ENCODE results near the gene C16orf74. TPM values are rescaled to one million over a fixed set of nuclear protein-coding genes. Genes with fewer than 3 reads are reported as not detected.

C16orf74 gene
- total RNA-seq, 4 donors from 2014 or later: 1.3 TPM; not detected in 3

GRCh38 chr16:85698459-85698891, 52.4 kb downstream of the C16orf74 start:
- TF ChIP-seq CTCF (IDR thresholded peaks at IDR 0.05 in 4 of 5, conservative IDR thresholded peaks at IDR 0.05 in 1 of 5): no peak
- TF ChIP-seq POLR2A (IDR thresholded peaks at IDR 0.05): no peak
- ATAC-seq (no peak), DNase-seq (no peak)
- Histone ChIP-seq H3K27ac (no peak overlapping the region), H3K27me3 (peaks cover 0 to 12% (median 5%) of the 10 kb centered on the region in 3 donors), H3K4me1 (no peaks in the 10 kb centered on the region), H3K36me3 (no peaks in the 10 kb centered on the region), H3K4me3 (no peak overlapping the region), H3K9me3 (no peaks in the 10 kb centered on the region)
- in situ Hi-C loops (cut with MboI; ENCODE audit: low sequenced_read_pairs in 4 of 4) (no loop called here), intact Hi-C loops (cut with DNase I; ENCODE audit: low total_unique reads) (no loop called here)

GRCh38 chr16:85697431-85697830, 53.5 kb downstream of the C16orf74 start:
- no peak for ATAC-seq
- intact Hi-C loops (cut with DNase I; ENCODE audit: low total_unique reads) (no loop called here), in situ Hi-C loops (cut with MboI; ENCODE audit: low sequenced_read_pairs in 4 of 4) (no loop called here)
- Histone ChIP-seq H3K27me3 (peaks cover 0 to 12% (median 5%) of the 10 kb centered on the region in 3 donors), H3K4me3 (no peak overlapping the region), H3K4me1 (no peaks in the 10 kb centered on the region), H3K9me3 (no peaks in the 10 kb centered on the region), H3K27ac (no peak overlapping the region), H3K36me3 (no peaks in the 10 kb centered on the region)
- TF ChIP-seq POLR2A (IDR thresholded peaks at IDR 0.05) (no peak), CTCF (IDR thresholded peaks at IDR 0.05 in 4 of 5, conservative IDR thresholded peaks at IDR 0.05 in 1 of 5) (no peak)
- no peak for DNase-seq

- TF ChIP-seq POLR2A (IDR thresholded peaks at IDR 0.05): no peak
- no peak for TF ChIP-seq CTCF (IDR thresholded peaks at IDR 0.05 in 4 of 5, conservative IDR thresholded peaks at IDR 0.05 in 1 of 5)
- in situ Hi-C loops (cut with MboI; ENCODE audit: low sequenced_read_pairs in 4 of 4): no loop called here
These were observed 54.1 kb downstream of the C16orf74 start for GRCh38 chr16:85696781-85697180.

GRCh38 chr16:85695196-85696128, 55.4 kb downstream of the C16orf74 start:
- no peak for DNase-seq
- in situ Hi-C loops (cut with MboI; ENCODE audit: low sequenced_read_pairs in 4 of 4) (no loop called here), intact Hi-C loops (cut with DNase I; ENCODE audit: low total_unique reads) (no loop called here)
- H3K9me3 ChIP-seq: no peaks in the 10 kb centered on the region
- H3K4me1 ChIP-seq: no peaks in the 10 kb centered on the region
- TF ChIP-seq POLR2A (IDR thresholded peaks at IDR 0.05) (no peak), CTCF (IDR thresholded peaks at IDR 0.05 in 4 of 5, conservative IDR thresholded peaks at IDR 0.05 in 1 of 5) (no peak)
- no peak for ATAC-seq
- H3K36me3 ChIP-seq: no peaks in the 10 kb centered on the region
- no peak overlapping the region for H3K4me3 ChIP-seq
- H3K27ac ChIP-seq: no peak overlapping the region
- H3K27me3 ChIP-seq: peaks cover 0 to 12% (median 5%) of the 10 kb centered on the region in 3 donors

More at GRCh38 chr16:85696781-85697180, 54.1 kb downstream of the C16orf74 start:
- Histone ChIP-seq H3K4me3 (no peak overlapping the region), H3K27me3 (peaks cover 0 to 12% (median 5%) of the 10 kb centered on the region in 3 donors), H3K9me3 (no peaks in the 10 kb centered on the region), H3K27ac (no peak overlapping the region), H3K36me3 (no peaks in the 10 kb centered on the region), H3K4me1 (no peaks in the 10 kb centered on the region)
- ATAC-seq (no peak), DNase-seq (no peak)
- intact Hi-C loops (cut with DNase I; ENCODE audit: low total_unique reads): no loop called here

Measured in gastrocnemius medialis (tissue), 4 donors.